ENCODE measurements around the gene NLRP8. TPM values are rescaled to one million over a fixed set of nuclear protein-coding genes. Genes with fewer than 3 reads are reported as not detected.

The NLRP8 gene
- not detected in 2 replicates for total RNA-seq

DNA sequence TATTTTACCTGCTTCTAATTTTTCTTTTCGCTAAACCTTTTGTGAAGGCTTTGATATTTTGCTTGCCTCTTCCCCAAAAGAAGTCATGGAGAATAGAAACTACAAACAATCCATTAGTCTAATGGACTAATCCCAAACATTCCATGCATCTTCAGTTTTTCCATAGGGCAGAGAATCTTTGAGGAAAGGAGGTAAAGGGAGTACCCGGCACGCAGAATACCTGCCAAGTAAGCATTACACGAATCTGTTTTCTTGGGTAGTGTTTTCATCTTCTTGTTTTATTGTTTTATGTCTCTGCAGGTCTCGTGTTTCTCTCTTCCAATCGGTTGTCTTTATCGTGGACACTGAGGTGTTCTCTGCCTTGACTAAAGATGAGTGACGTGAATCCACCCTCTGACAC is at the start of gene NLRP8:
Gene NLRP8 (plus strand): TSS at position 301 of the 400 bp plus-strand sequence.

GRCh38 chr19:55931936-55932386 is 15.7 kb upstream of the NLRP8 start, which contains the start of gene NLRP13:
TSS of gene NLRP13 (minus strand) at chr19:55932336. CDS start at chr19:55932311, 25 bp downstream.

GRCh38 chr19:55986487-55986886 is 38.9 kb downstream of the NLRP8 start, which contains the start of gene NLRP5:
TSS of gene NLRP5 (plus strand) at chr19:55986775.

Other genes with a start within 250 kb of the NLRP8 start
- gene NLRP9, start 209.4 kb upstream of the NLRP8 start, total RNA-seq = not detected in 2 replicates
- gene RFPL4A, start 188.7 kb upstream of the NLRP8 start, total RNA-seq = 1.8 TPM in 1 of 2 replicates, not detected in the other
- not detected in 2 replicates for gene RFPL4AL1, start 178.7 kb upstream of the NLRP8 start, total RNA-seq
- not detected in 2 replicates for gene NLRP11, start 115.8 kb upstream of the NLRP8 start, total RNA-seq
- gene NLRP4, start 111.3 kb upstream of the NLRP8 start, total RNA-seq = not detected in 2 replicates
- not detected in 2 replicates for gene NLRP13, start 15.5 kb upstream of the NLRP8 start, total RNA-seq
- gene NLRP5, start 38.9 kb downstream of the NLRP8 start, total RNA-seq = not detected in 2 replicates
- gene ZNF787, start 173.5 kb downstream of the NLRP8 start, total RNA-seq = 15.2 and 15.4 TPM in 2 replicates
- 17.1 and 18.2 TPM in 2 replicates for gene ZNF444, start 193.5 kb downstream of the NLRP8 start, total RNA-seq
- gene GALP, start 228.2 kb downstream of the NLRP8 start, total RNA-seq = not detected in 2 replicates
- not detected in 2 replicates for gene ZSCAN5B, start 250.0 kb downstream of the NLRP8 start, total RNA-seq